Stimulated activated CD4-positive, alpha-beta T cell treated with anti-CD3 and anti-CD28 coated beads, TNF-alpha, amount 100 ng/mL, for 1 hour (primary cell): Measurements from ENCODE around the gene PPP1R37.
"Not testable (repeated sequence)": the region's sequence is repeated elsewhere in the genome, so short reads cannot be mapped to it uniquely, and the experiment has no call there.

Experiments
- DNase-seq, 3 donors: peaks; one replicate each; pipeline ENCODE4 v3.0.0-alpha.2; 2020; ENCODE audit warnings: low read depth in 3 of 3, low spot score in 1 of 3

Gene PPP1R37

GRCh38 chr19:45094707-45095106, 1.7 kb downstream of the PPP1R37 start:
- no peak for DNase-seq

- DNase-seq, result no peak
These were observed 2.8 kb downstream of the PPP1R37 start for GRCh38 chr19:45095496-45096413.

- DNase-seq, result no peak
These were observed 3.7 kb downstream of the PPP1R37 start for GRCh38 chr19:45096700-45097099.

- DNase-seq, result no peak
These were observed 4.4 kb downstream of the PPP1R37 start for GRCh38 chr19:45097450-45097775.

GRCh38 chr19:45097776-45098520, 5.0 kb downstream of the PPP1R37 start:
- DNase-seq, result no peak

- DNase-seq, result no peak
These were observed 5.8 kb downstream of the PPP1R37 start for GRCh38 chr19:45098521-45099466.

GRCh38 chr19:45099467-45100191, 6.7 kb downstream of the PPP1R37 start:
- no peak for DNase-seq

GRCh38 chr19:45100201-45100600, 7.2 kb downstream of the PPP1R37 start:
- no peak for DNase-seq

- DNase-seq, result no peak
These were observed 7.9 kb downstream of the PPP1R37 start for GRCh38 chr19:45100846-45101252.

- no peak for DNase-seq
These were observed 8.8 kb downstream of the PPP1R37 start for GRCh38 chr19:45101806-45102205.

- DNase-seq, result no peak
These were observed 9.5 kb downstream of the PPP1R37 start for GRCh38 chr19:45102481-45102880.

GRCh38 chr19:45103156-45103507, 10.2 kb downstream of the PPP1R37 start:
- DNase-seq, result no peak

GRCh38 chr19:45103508-45104319, 10.7 kb downstream of the PPP1R37 start:
- no peak for DNase-seq

GRCh38 chr19:45104658-45105349, 11.8 kb downstream of the PPP1R37 start:
- no peak for DNase-seq

- DNase-seq, result not testable (repeated sequence)
These were observed 13.4 kb downstream of the PPP1R37 start for GRCh38 chr19:45106363-45106762.

GRCh38 chr19:45107621-45108150, 14.7 kb downstream of the PPP1R37 start:
- no peak for DNase-seq

- no peak for DNase-seq
These were observed 17.9 kb downstream of the PPP1R37 start for GRCh38 chr19:45110851-45111266.

GRCh38 chr19:45112111-45112827, 19.3 kb downstream of the PPP1R37 start:
- DNase-seq, result no peak
